Endodermal cell (in vitro differentiated cells): Measurements from ENCODE around the gene PADI6. TPM values are rescaled to one million over a fixed set of nuclear protein-coding genes. Genes with fewer than 3 reads are reported as not detected.

Experiments
- DNase-seq: peaks from one replicate; pipeline ENCODE4 v3.0.0-alpha.2; 2017
- H3K27ac ChIP-seq: 2 replicates; pipeline ENCODE4 v1.5.1; 2013; ENCODE audit warnings: mild to moderate bottlenecking, low read depth, low read length, moderate library complexity
- H3K27me3 ChIP-seq: 2 replicates; pipeline ENCODE4 v1.6.1; 2013; ENCODE audit warnings: mild to moderate bottlenecking, low read length, moderate library complexity; ENCODE audit not compliant: insufficient read depth, control insufficient read depth, poor library complexity, severe bottlenecking
- H3K36me3 ChIP-seq: 2 replicates; pipeline ENCODE4 v1.7.0; 2013; ENCODE audit warnings: mild to moderate bottlenecking, low read length, moderate library complexity; ENCODE audit not compliant: control insufficient read depth, insufficient read depth
- H3K4me1 ChIP-seq: one replicate; pipeline ENCODE4 v1.7.0; 2013; ENCODE audit warnings: low read length; ENCODE audit not compliant: control insufficient read depth, insufficient read depth
- H3K4me3 ChIP-seq: 2 replicates; pipeline ENCODE4 v1.5.1; 2013; ENCODE audit warnings: mild to moderate bottlenecking, low read length, moderate library complexity
- H3K9ac ChIP-seq: 2 replicates; pipeline ENCODE4 v1.6.1; 2013; ENCODE audit warnings: mild to moderate bottlenecking, low read length, moderate library complexity; ENCODE audit not compliant: poor library complexity, severe bottlenecking; ENCODE audit errors: extremely low read depth
- H3K9me3 ChIP-seq: 2 replicates; pipeline ENCODE4 v1.6.1; 2013; ENCODE audit warnings: mild to moderate bottlenecking, low read length, moderate library complexity; ENCODE audit not compliant: control insufficient read depth
- H3K27ac Mint-ChIP-seq: 2 replicates; pipeline ENCODE4 v1.8.0; 2020; ENCODE audit warnings: mixed read lengths
- H3K27me3 Mint-ChIP-seq: 2 replicates; pipeline ENCODE4 v1.8.0; 2021; ENCODE audit warnings: mild to moderate bottlenecking, mixed read lengths; ENCODE audit not compliant: insufficient read depth
- H3K36me3 Mint-ChIP-seq: 2 replicates; pipeline ENCODE4 v1.8.0; 2020; ENCODE audit warnings: low read depth, mixed read lengths
- H3K4me1 Mint-ChIP-seq: 2 replicates; pipeline ENCODE4 v1.8.0; 2020; ENCODE audit warnings: mixed read lengths
- H3K4me3 Mint-ChIP-seq: 2 replicates; pipeline ENCODE4 v1.8.0; 2020; ENCODE audit warnings: mild to moderate bottlenecking, moderate library complexity, mixed read lengths
- H3K9me3 Mint-ChIP-seq: 2 replicates; pipeline ENCODE4 v1.8.0; 2020; ENCODE audit warnings: mild to moderate bottlenecking, mixed read lengths
- CTCF ChIP-seq: fragments of 200-600 bp; sonication (generic); conservative IDR thresholded peaks from 2 replicates; pipeline ENCODE4 v1.5.0; 2021; ENCODE audit warnings: antibody characterized with exemption, mild to moderate bottlenecking
- WGBS, 2 experiments: methylation state at CpG; one replicate each; pipeline versions ENCODE4 v1.1.5 to v1.1.7; 2013; ENCODE audit warnings: missing lambda C conversion rate in 2 of 2, mixed read lengths in 1 of 2; ENCODE audit not compliant: insufficient coverage in 1 of 2, insufficient read length in 1 of 2; 5-methylcytosine and 5-hydroxymethylcytosine counted together
- total RNA-seq, 2 donors: library from RNA; stranded (reverse); fragmentation: NEBNext Ultra II Directional in 1 of 2; extraction: Animal tissue kit (Norgen Biotek cat#: 25700) in 1 of 2; gene quantifications; 2 replicates in 1 of 2; 3 replicates in 1 of 2; pipeline ENCODE4 v1.2.1, GENCODE V29; 2021

The PADI6 gene
- total RNA-seq, 2 donors from 2014 or later = not detected

- H3K9ac ChIP-seq = no peak overlapping the region
- no peaks in the 10 kb centered on the region for H3K9me3 ChIP-seq
- Mint-ChIP-seq H3K4me3 (no peak overlapping the region), H3K27ac (no peak overlapping the region), H3K4me1 (peaks cover 8% of the 10 kb centered on the region), H3K27me3 (no peaks in the 10 kb centered on the region), H3K36me3 (no peaks in the 10 kb centered on the region), H3K9me3 (no peaks in the 10 kb centered on the region)
- no peak overlapping the region for H3K4me3 ChIP-seq
- peak; percentile 35 for TF ChIP-seq CTCF
- peak; percentile 64 for DNase-seq
- WGBS, 2 experiments = 83 to 94% methylated on average over 11 to 18 of the region's 18 CpGs
- no peak overlapping the region for H3K27ac ChIP-seq
- H3K4me1 ChIP-seq = no peaks in the 10 kb centered on the region
- H3K36me3 ChIP-seq = no peaks in the 10 kb centered on the region
- no peaks in the 10 kb centered on the region for H3K27me3 ChIP-seq
Observed at GRCh38 chr1:17372955-17373354, 959 bp downstream of the PADI6 start.

- Histone ChIP-seq H3K4me3 (no peak overlapping the region), H3K27ac (no peak overlapping the region), H3K36me3 (no peaks in the 10 kb centered on the region), H3K9me3 (no peaks in the 10 kb centered on the region), H3K27me3 (no peaks in the 10 kb centered on the region), H3K4me1 (no peaks in the 10 kb centered on the region), H3K9ac (no peak overlapping the region)
- H3K36me3 Mint-ChIP-seq = no peaks in the 10 kb centered on the region
- H3K9me3 Mint-ChIP-seq = no peaks in the 10 kb centered on the region
- DNase-seq = no peak
- H3K27me3 Mint-ChIP-seq = peaks cover 2% of the 10 kb centered on the region
- peaks cover 13% of the 10 kb centered on the region for H3K4me1 Mint-ChIP-seq
- TF ChIP-seq CTCF = no peak
- 90 to 96% methylated on average over 10 of the region's 10 CpGs for WGBS, 2 experiments
- no peak overlapping the region for H3K4me3 Mint-ChIP-seq
- H3K27ac Mint-ChIP-seq = no peak overlapping the region
Observed at GRCh38 chr1:17375651-17376050, 3.7 kb downstream of the PADI6 start.

GRCh38 chr1:17377325-17377953 is 5.4 kb downstream of the PADI6 start:
- no peak for TF ChIP-seq CTCF
- WGBS, 2 experiments = 75 to 86% methylated on average over 11 to 16 of the region's 16 CpGs

More at GRCh38 chr1:17377325-17377953, 5.4 kb downstream of the PADI6 start:
- peaks cover 6% of the 10 kb centered on the region for H3K27me3 Mint-ChIP-seq
- H3K4me3 Mint-ChIP-seq = no peak overlapping the region
- no peaks in the 10 kb centered on the region for H3K4me1 ChIP-seq
- no peaks in the 10 kb centered on the region for H3K9me3 Mint-ChIP-seq
- no peak overlapping the region for H3K4me3 ChIP-seq
- no peak overlapping the region for H3K27ac ChIP-seq
- H3K27me3 ChIP-seq = no peaks in the 10 kb centered on the region
- H3K36me3 Mint-ChIP-seq = no peaks in the 10 kb centered on the region
- no peaks in the 10 kb centered on the region for H3K36me3 ChIP-seq
- DNase-seq = peak; percentile 88
- H3K9ac ChIP-seq = no peak overlapping the region
- no peak overlapping the region for H3K27ac Mint-ChIP-seq
- no peaks in the 10 kb centered on the region for H3K9me3 ChIP-seq
- peaks cover 17% of the 10 kb centered on the region for H3K4me1 Mint-ChIP-seq
